OCI-LY3 (cell line): Measurements from ENCODE around the gene OPCML.

Source experiments
- H2AFZ ChIP-seq: fragments of 200-600, 300-600 bp; shearing (Covaris generic); 2 replicates; pipeline ENCODE4 v1.6.0; 2014; ENCODE audit warnings: antibody characterized with exemption, low read depth, low read length
- H3K27ac ChIP-seq: fragments of 200-600, 300-600 bp; sonication (generic); 2 replicates; pipeline ENCODE4 v1.5.1; 2014; ENCODE audit warnings: mild to moderate bottlenecking, low read length, moderate library complexity, mixed read lengths
- H3K27me3 ChIP-seq: fragments of 200-600, 300-600 bp; sonication (generic); 2 replicates; pipeline ENCODE4 v1.6.1; 2014; ENCODE audit warnings: low read depth, low read length, mixed read lengths
- H3K36me3 ChIP-seq: fragments of 200-600, 300-600 bp; sonication (generic); replicated peaks from 2 replicates; pipeline ENCODE3; 2014; ENCODE audit warnings: low read depth, low read length, mixed read lengths
- H3K4me1 ChIP-seq: fragments of 300-600, 200-600 bp; sonication (generic); 2 replicates; pipeline ENCODE4 v1.6.1; 2014; ENCODE audit warnings: low read length, mixed read lengths
- H3K4me2 ChIP-seq: fragments of 200-600, 300-600 bp; sonication (generic); 2 replicates; pipeline ENCODE4 v1.6.1; 2014; ENCODE audit warnings: low read length, mixed read lengths
- H3K4me3 ChIP-seq: fragments of 300-600, 200-600 bp; sonication (generic); 2 replicates; pipeline ENCODE4 v1.5.1; 2014; ENCODE audit warnings: antibody characterized with exemption, mild to moderate bottlenecking, low read length, moderate library complexity
- H3K79me2 ChIP-seq: fragments of 300-600, 200-600 bp; shearing (Covaris generic); 2 replicates; pipeline ENCODE4 v1.6.1; 2014; ENCODE audit warnings: mild to moderate bottlenecking, low read length, mixed read lengths
- H3K9ac ChIP-seq: fragments of 300-600, 200-600 bp; shearing (Covaris generic); 2 replicates; pipeline ENCODE4 v1.6.0; 2014; ENCODE audit warnings: mild to moderate bottlenecking, low read length, moderate library complexity
- H3K9me3 ChIP-seq: fragments of 200-600, 300-600 bp; shearing (Covaris generic); 2 replicates; pipeline ENCODE4 v1.6.1; 2014; ENCODE audit warnings: low read length, mixed read lengths; ENCODE audit not compliant: insufficient read depth
- H4K20me1 ChIP-seq: fragments of 200-600, 300-600 bp; sonication (generic); 2 replicates; pipeline ENCODE4 v1.6.1; 2016; ENCODE audit warnings: low read length, mixed read lengths; ENCODE audit not compliant: insufficient read depth
- CTCF ChIP-seq: fragments of 200-600, 300-600 bp; sonication (generic); IDR thresholded peaks from 2 replicates; pipeline ENCODE4 v1.5.1; 2014; ENCODE audit warnings: antibody characterized with exemption, low read length, low read depth
- EZH2phosphoT487 ChIP-seq: fragments of 200-600 bp; shearing (Covaris generic); IDR thresholded peaks from 2 replicates; pipeline ENCODE4 v1.6.1; 2018; ENCODE audit warnings: antibody characterized with exemption, mixed run types, low read depth

The OPCML gene

GRCh38 chr11:133107763-133108162, 424.5 kb downstream of the OPCML start:
- no peaks in the 10 kb centered on the region for H3K4me1 ChIP-seq
- no peak overlapping the region for H3K9ac ChIP-seq
- no peak overlapping the region for H2AFZ ChIP-seq
- H3K4me3 ChIP-seq, result no peak overlapping the region
- no peak overlapping the region for H3K4me2 ChIP-seq
- TF ChIP-seq CTCF, result no peak
- TF ChIP-seq EZH2phosphoT487, result no peak
- H4K20me1 ChIP-seq, result no peaks in the 10 kb centered on the region
- no peaks in the 10 kb centered on the region for H3K36me3 ChIP-seq
- no peaks in the 10 kb centered on the region for H3K9me3 ChIP-seq
- H3K27me3 ChIP-seq, result no peaks in the 10 kb centered on the region
- no peaks in the 10 kb centered on the region for H3K79me2 ChIP-seq
- no peak overlapping the region for H3K27ac ChIP-seq

- H3K4me1 ChIP-seq, result no peaks in the 10 kb centered on the region
- no peak overlapping the region for H3K27ac ChIP-seq
- no peaks in the 10 kb centered on the region for H4K20me1 ChIP-seq
- no peaks in the 10 kb centered on the region for H3K27me3 ChIP-seq
- no peak overlapping the region for H2AFZ ChIP-seq
- H3K9ac ChIP-seq, result no peak overlapping the region
- no peak overlapping the region for H3K4me2 ChIP-seq
- H3K4me3 ChIP-seq, result no peak overlapping the region
- H3K36me3 ChIP-seq, result no peaks in the 10 kb centered on the region
- no peak for TF ChIP-seq EZH2phosphoT487
- no peak for TF ChIP-seq CTCF
- H3K79me2 ChIP-seq, result no peaks in the 10 kb centered on the region
- H3K9me3 ChIP-seq, result no peaks in the 10 kb centered on the region
Measured at GRCh38 chr11:133107136-133107535, 425.2 kb downstream of the OPCML start.

- H3K9ac ChIP-seq, result no peak overlapping the region
- TF ChIP-seq CTCF (no peak), EZH2phosphoT487 (no peak)
- H3K27me3 ChIP-seq, result no peaks in the 10 kb centered on the region
- H3K27ac ChIP-seq, result no peak overlapping the region
- no peaks in the 10 kb centered on the region for H3K36me3 ChIP-seq
- H3K9me3 ChIP-seq, result no peaks in the 10 kb centered on the region
- H3K4me3 ChIP-seq, result no peak overlapping the region
- H4K20me1 ChIP-seq, result no peaks in the 10 kb centered on the region
- no peaks in the 10 kb centered on the region for H3K79me2 ChIP-seq
- no peak overlapping the region for H2AFZ ChIP-seq
- H3K4me1 ChIP-seq, result no peaks in the 10 kb centered on the region
- H3K4me2 ChIP-seq, result no peak overlapping the region
Measured at GRCh38 chr11:133106417-133106816, 425.9 kb downstream of the OPCML start.

GRCh38 chr11:133104009-133104744, 428.1 kb downstream of the OPCML start:
- no peaks in the 10 kb centered on the region for H3K9me3 ChIP-seq
- no peaks in the 10 kb centered on the region for H4K20me1 ChIP-seq
- TF ChIP-seq EZH2phosphoT487 (no peak), CTCF (no peak)
- H3K27ac ChIP-seq, result no peak overlapping the region
- H3K4me3 ChIP-seq, result no peak overlapping the region
- no peaks in the 10 kb centered on the region for H3K27me3 ChIP-seq
- no peaks in the 10 kb centered on the region for H3K36me3 ChIP-seq
- no peak overlapping the region for H3K9ac ChIP-seq
- no peaks in the 10 kb centered on the region for H3K79me2 ChIP-seq
- no peaks in the 10 kb centered on the region for H3K4me1 ChIP-seq
- H3K4me2 ChIP-seq, result no peak overlapping the region
- no peak overlapping the region for H2AFZ ChIP-seq
